Glutamatergic neuron (in vitro differentiated cells): ENCODE measurements around the gene SAE1. TPM values are rescaled to one million over a fixed set of nuclear protein-coding genes. Genes with fewer than 3 reads are reported as not detected.

Experiments used
- DNase-seq: peaks from one replicate; pipeline ENCODE4 v3.0.0; 2022
- H3K27ac Mint-ChIP-seq: one replicate; pipeline ENCODE4 v1.8.0; 2020; ENCODE audit warnings: mild to moderate bottlenecking, mixed read lengths, inconsistent platforms; ENCODE audit not compliant: unreplicated experiment
- H3K27me3 Mint-ChIP-seq: one replicate; pipeline ENCODE4 v1.8.0; 2020; ENCODE audit warnings: mild to moderate bottlenecking, moderate library complexity, mixed read lengths, inconsistent platforms; ENCODE audit not compliant: unreplicated experiment
- H3K36me3 Mint-ChIP-seq: one replicate; pipeline ENCODE4 v1.8.0; 2020; ENCODE audit warnings: mild to moderate bottlenecking, mixed read lengths, inconsistent platforms; ENCODE audit not compliant: unreplicated experiment
- H3K4me1 Mint-ChIP-seq: one replicate; pipeline ENCODE4 v1.8.0; 2020; ENCODE audit warnings: mild to moderate bottlenecking, low read depth, mixed read lengths, inconsistent platforms; ENCODE audit not compliant: unreplicated experiment
- H3K4me3 Mint-ChIP-seq: one replicate; pipeline ENCODE4 v1.8.0; 2020; ENCODE audit warnings: mild to moderate bottlenecking, mixed read lengths, inconsistent platforms; ENCODE audit not compliant: unreplicated experiment
- H3K9me3 Mint-ChIP-seq: one replicate; pipeline ENCODE4 v1.8.0; 2020; ENCODE audit warnings: mild to moderate bottlenecking, moderate library complexity, mixed read lengths, inconsistent platforms; ENCODE audit not compliant: unreplicated experiment
- CTCF ChIP-seq: fragments of 200-600 bp; sonication (generic); IDR thresholded peaks from one replicate; pipeline ENCODE4 v1.5.0; 2021; ENCODE audit not compliant: partially characterized antibody, unreplicated experiment
- total RNA-seq: library from RNA; stranded (reverse); fragmentation: NEBNext Ultra II Directional; extraction: Animal tissue kit (Norgen Biotek cat#: 25700); gene quantifications from one replicate; pipeline ENCODE4 v1.2.1, GENCODE V29; 2021; ENCODE audit not compliant: unreplicated experiment

Gene SAE1
- total RNA-seq, 1 donor from 2014 or later = 79.9 TPM

- Mint-ChIP-seq H3K27me3 (no peaks in the 10 kb centered on the region), H3K36me3 (no peaks in the 10 kb centered on the region), H3K4me3 (no peak overlapping the region), H3K4me1 (peaks cover 2% of the 10 kb centered on the region), H3K9me3 (peaks cover 2% of the 10 kb centered on the region), H3K27ac (no peak overlapping the region)
- no peak for DNase-seq
- no peak for TF ChIP-seq CTCF
Measured at GRCh38 chr19:47143322-47144073, 12.9 kb downstream of the SAE1 start.

- Mint-ChIP-seq H3K9me3 (peaks cover 2% of the 10 kb centered on the region), H3K36me3 (no peaks in the 10 kb centered on the region)
Measured at GRCh38 chr19:47144630-47145029, 14.0 kb downstream of the SAE1 start.

GRCh38 chr19:47145639-47146486 is 15.2 kb downstream of the SAE1 start:
- Mint-ChIP-seq H3K36me3 (no peaks in the 10 kb centered on the region), H3K9me3 (peaks cover 2% of the 10 kb centered on the region), H3K27ac (no peak overlapping the region), H3K4me1 (peaks cover 2% of the 10 kb centered on the region), H3K27me3 (no peaks in the 10 kb centered on the region), H3K4me3 (no peak overlapping the region)
- no peak for DNase-seq
- TF ChIP-seq CTCF = no peak

More at GRCh38 chr19:47144630-47145029, 14.0 kb downstream of the SAE1 start:
- Mint-ChIP-seq H3K4me1 (peaks cover 2% of the 10 kb centered on the region), H3K27me3 (no peaks in the 10 kb centered on the region), H3K27ac (no peak overlapping the region), H3K4me3 (no peak overlapping the region)
- no peak for TF ChIP-seq CTCF
- DNase-seq = no peak

- Mint-ChIP-seq H3K27me3 (no peaks in the 10 kb centered on the region), H3K4me1 (no peaks in the 10 kb centered on the region), H3K4me3 (no peak overlapping the region), H3K9me3 (peaks cover 2% of the 10 kb centered on the region), H3K36me3 (no peaks in the 10 kb centered on the region), H3K27ac (no peak overlapping the region)
- DNase-seq = no peak
- no peak for TF ChIP-seq CTCF
Measured at GRCh38 chr19:47146920-47147319, 16.3 kb downstream of the SAE1 start.

- peaks cover 2% of the 10 kb centered on the region for H3K9me3 Mint-ChIP-seq
- H3K36me3 Mint-ChIP-seq = no peaks in the 10 kb centered on the region
- no peak for DNase-seq
- H3K27me3 Mint-ChIP-seq = no peaks in the 10 kb centered on the region
- H3K4me3 Mint-ChIP-seq = no peak overlapping the region
- no peak for TF ChIP-seq CTCF
- H3K4me1 Mint-ChIP-seq = no peaks in the 10 kb centered on the region
- H3K27ac Mint-ChIP-seq = peak overlapping the region; percentile 46
Measured at GRCh38 chr19:47151627-47152026, 21.0 kb downstream of the SAE1 start.
